Measurements from ENCODE around the gene MEI4. TPM values are rescaled to one million over a fixed set of nuclear protein-coding genes. Genes with fewer than 3 reads are reported as not detected.

MEI4 gene
- total and polyA plus RNA-seq, 2 of the 8 experiments (the other 6 are each of a cell fraction or from before 2014, with no cell fraction given) = 0.05 to 0.24 TPM

GRCh38 chr6:77604476-77604875 lies 48.4 kb upstream of the MEI4 start:
- no peaks in the 10 kb centered on the region for H3K27me3 ChIP-seq (replicated peaks in 1 of 4; ENCODE audit: control insufficient read depth in 3 of 4, extremely low read depth in 1 of 4, insufficient read depth in 3 of 4, low read length in 3 of 4)
- H3K36me3 ChIP-seq (ENCODE audit: control insufficient read depth in 2 of 4, insufficient read depth in 4 of 4, low read length in 3 of 4) = no peaks in the 10 kb centered on the region
- no peaks in the 10 kb centered on the region for H3K23me2 ChIP-seq (ENCODE audit: low read depth, low read length)
- H2AFZ ChIP-seq (ENCODE audit: low read length) = no peak overlapping the region
- CTCF ChIA-PET (ENCODE audit: partially characterized antibody) = interaction anchor here (0.8 kb wide), 1 partner anchor 15 kb away, joined by 3 read pairs; no protein-coding TSS in a partner anchor
- H3K18ac ChIP-seq (ENCODE audit: extremely low read depth, low read length) = no peak overlapping the region
- no peak overlapping the region for H3K27ac ChIP-seq (ENCODE audit: low read depth, low read length)
- H4K8ac ChIP-seq (ENCODE audit: extremely low read depth, insufficient read depth, low read length) = no peak overlapping the region
- no peak for FAIRE-seq
- no peak overlapping the region for H2AK5ac ChIP-seq (ENCODE audit: low read depth, low read length)
- no peak overlapping the region for H3K56ac ChIP-seq (replicated peaks; ENCODE audit: insufficient read length, low read depth, low read length)
- POLR2A ChIA-PET (ENCODE audit: partially characterized antibody) = no interaction called here
- no peak overlapping the region for H3K9ac ChIP-seq (replicated peaks in 1 of 4; ENCODE audit: extremely low read depth in 1 of 4, low read depth in 3 of 4, low read length in 3 of 4)
- no peaks in the 10 kb centered on the region for H3K79me1 ChIP-seq (ENCODE audit: low read depth, low read length)
- no peak overlapping the region for H2BK20ac ChIP-seq (ENCODE audit: low read length)
- no peak overlapping the region for H2BK12ac ChIP-seq (ENCODE audit: low read depth, low read length)
- H2BK120ac ChIP-seq (replicated peaks; ENCODE audit: low read depth, low read length) = no peak overlapping the region
- DNase-seq (ENCODE audit: low read depth in 1 of 2, low spot score in 2 of 2) = no peak
- H3K4me1 ChIP-seq (replicated peaks in 1 of 4; ENCODE audit: control insufficient read depth in 3 of 4, insufficient read depth in 4 of 4, low read length in 3 of 4) = no peaks in the 10 kb centered on the region
- H4K20me1 ChIP-seq (replicated peaks in 1 of 2; ENCODE audit: control insufficient read depth in 1 of 2, insufficient read depth in 2 of 2, low read length in 2 of 2) = no peaks in the 10 kb centered on the region
- no peaks in the 10 kb centered on the region for H3K9me3 ChIP-seq (ENCODE audit: insufficient read depth in 2 of 2, low read depth in 1 of 2, low read length in 1 of 2)
- H3K4me3 ChIP-seq (ENCODE audit: extremely low read depth in 1 of 4, insufficient read depth in 2 of 4, low read depth in 3 of 4, low read length in 4 of 4) = no peak overlapping the region
- WGBS, 2 experiments (ENCODE audit: extremely low coverage in 1 of 2, insufficient coverage in 1 of 2, insufficient read length in 1 of 2, insufficient replicate concordance in 2 of 2, low coverage in 1 of 2, low lambda C conversion rate in 2 of 2, missing lambda C conversion rate in 1 of 2) = 67% methylated on average over 4 of the region's 4 CpGs; no CpG with 5 or more reads in 1 of the 2 experiments
- TF ChIP-seq CBX5 (IDR thresholded peaks at IDR 0.05; ENCODE audit: low read depth, low read length) = no peak
- no peak for TF ChIP-seq SIN3A (conservative IDR thresholded peaks at IDR 0.05 in 1 of 2, IDR thresholded peaks at IDR 0.05 in 1 of 2; ENCODE audit: low read depth in 1 of 2, low read length in 2 of 2)
- TF ChIP-seq EGR1 (IDR thresholded peaks at IDR 0.05; ENCODE audit: borderline replicate concordance, low read depth, low read length) = no peak
- TF ChIP-seq HDAC2 (IDR thresholded peaks at IDR 0.05; ENCODE audit: borderline replicate concordance in 1 of 2, low read depth in 2 of 2, low read length in 2 of 2) = no peak
- TF ChIP-seq PHF8 (conservative IDR thresholded peaks at IDR 0.05; ENCODE audit: low read depth, low read length) = no peak
- H4K5ac ChIP-seq (ENCODE audit: insufficient read length, low read depth, low read length) = no peak overlapping the region
- no peak overlapping the region for H3K4ac ChIP-seq (replicated peaks; ENCODE audit: insufficient read length, low read depth, low read length)
- no peak overlapping the region for H2BK15ac ChIP-seq (ENCODE audit: low read length)
- H3K4me2 ChIP-seq (ENCODE audit: insufficient read depth in 1 of 2, low read depth in 2 of 2, low read length in 2 of 2) = no peak overlapping the region
- H4K91ac ChIP-seq (replicated peaks; ENCODE audit: insufficient read length, low read length) = no peak overlapping the region
- no peaks in the 10 kb centered on the region for H3K79me2 ChIP-seq (ENCODE audit: control insufficient read depth in 1 of 2, insufficient read depth in 2 of 2, low read length in 2 of 2)
- no peak overlapping the region for H3K14ac ChIP-seq (ENCODE audit: insufficient read length)
- H2BK5ac ChIP-seq (ENCODE audit: low read depth, low read length) = no peak overlapping the region
- no peak overlapping the region for H3K23ac ChIP-seq (ENCODE audit: insufficient read length)

Measured in H1 (cell line).